WERI-Rb-1 (cell line): ENCODE results near the gene HGFAC.

Experiments used
- DNase-seq: peaks from one replicate; pipeline ENCODE4 v3.0.0-alpha.2; 2020
- H3K27ac ChIP-seq: fragments of 250-450 bp; sonication (Bioruptor Pico); 2 replicates; pipeline ENCODE4 v1.5.1; 2020; ENCODE audit warnings: mild to moderate bottlenecking, moderate library complexity
- H3K27me3 ChIP-seq: fragments of 250-450 bp; sonication (Bioruptor Pico); 2 replicates; pipeline ENCODE4 v1.5.1; 2021; ENCODE audit warnings: mild to moderate bottlenecking, low read depth, moderate library complexity; ENCODE audit not compliant: insufficient read depth, severe bottlenecking
- H3K36me3 ChIP-seq: fragments of 250-450 bp; sonication (Bioruptor Pico); 2 replicates; pipeline ENCODE4 v1.5.1; 2020; ENCODE audit warnings: mild to moderate bottlenecking, moderate library complexity
- H3K4me3 ChIP-seq: 2 replicates; pipeline ENCODE4 v1.5.1; 2011; ENCODE audit warnings: low read depth, mild to moderate bottlenecking, control low read depth, low read length
- H3K9me3 ChIP-seq: fragments of 250-450 bp; sonication (Bioruptor Pico); 2 replicates; pipeline ENCODE4 v1.5.1; 2021; ENCODE audit warnings: mild to moderate bottlenecking, moderate library complexity; ENCODE audit not compliant: severe bottlenecking
- TF ChIP-seq, protein P1 (sequence below): IDR thresholded peaks from 2 replicates; pipeline ENCODE4 v1.5.1; 2011; ENCODE audit warnings: low read depth, mild to moderate bottlenecking, control low read depth, inconsistent platforms, low read length

Gene HGFAC

DNA sequence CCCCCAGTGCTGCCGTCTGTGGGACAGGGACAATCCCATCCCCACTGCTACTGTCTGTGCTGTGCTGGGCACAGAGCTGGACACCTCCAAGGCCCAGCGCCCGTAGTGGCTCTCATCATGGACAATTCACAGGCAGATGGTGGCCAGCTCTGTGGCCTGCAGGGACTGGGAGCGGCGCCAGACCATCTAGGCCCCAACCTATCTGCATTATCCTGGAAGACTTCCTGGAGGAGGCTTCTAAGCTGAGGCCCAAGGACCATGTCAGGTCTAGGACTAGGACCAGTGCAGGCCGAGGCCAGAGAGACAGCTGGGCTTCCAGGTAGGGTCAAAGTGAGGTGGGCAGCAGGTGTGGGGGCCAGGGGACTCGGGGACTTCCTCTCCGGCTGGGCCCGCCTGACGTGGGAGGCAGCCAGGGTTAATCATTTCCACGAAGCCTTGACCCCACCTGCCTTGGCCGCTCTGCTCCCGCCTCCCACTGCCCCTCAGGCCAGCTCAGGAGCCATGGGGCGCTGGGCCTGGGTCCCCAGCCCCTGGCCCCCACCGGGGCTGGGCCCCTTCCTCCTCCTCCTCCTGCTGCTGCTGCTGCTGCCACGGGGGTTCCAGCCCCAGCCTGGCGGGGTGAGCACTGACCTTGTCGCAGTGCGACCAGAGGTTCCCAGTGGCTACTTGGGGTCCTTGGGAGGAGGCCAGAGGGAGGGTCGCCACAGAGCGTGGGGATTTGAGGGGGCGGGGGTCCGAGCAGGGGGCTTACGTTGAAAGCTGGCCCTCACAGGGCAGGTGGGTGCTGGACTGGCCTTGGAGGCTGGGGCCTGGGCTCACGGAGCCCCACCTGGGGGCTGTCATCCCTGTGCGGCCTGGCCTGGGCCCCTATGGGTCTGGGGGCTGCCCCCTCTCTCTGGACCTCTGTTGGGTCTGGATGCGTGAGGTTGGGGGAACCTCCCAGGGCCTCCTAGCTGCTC lies at the start of gene HGFAC:
Gene HGFAC (plus strand): TSS at position 468 of the 959 bp plus-strand sequence. CDS start 34 bp downstream, at position 502.
- no peak for DNase-seq

DNA sequence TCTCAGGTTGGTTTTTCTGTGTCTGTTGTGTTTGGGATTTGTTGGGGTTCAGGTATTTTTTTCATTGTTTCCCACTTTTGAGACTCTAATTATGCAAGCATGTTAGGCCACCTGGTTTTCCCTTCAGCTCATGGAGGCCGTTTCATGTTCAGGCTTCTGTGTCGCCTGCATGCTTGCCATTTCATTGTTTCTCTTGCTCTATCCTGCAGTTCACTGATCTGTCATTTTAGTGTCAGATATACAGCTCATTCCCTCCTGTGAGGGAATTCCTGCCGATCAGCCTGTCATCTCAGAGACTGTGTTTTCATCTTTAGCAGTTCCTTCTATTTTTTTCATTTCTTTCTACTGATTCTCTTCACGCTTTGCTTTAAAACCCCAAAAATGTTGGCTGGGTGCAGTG lies 49.4 kb upstream of the HGFAC start:
- Histone ChIP-seq H3K27me3 (no peaks in the 10 kb centered on the region), H3K27ac (no peak overlapping the region), H3K9me3 (peaks cover 2% of the 10 kb centered on the region), H3K36me3 (no peaks in the 10 kb centered on the region; the same call in 1 of the 2 replicates), H3K4me3 (no peak overlapping the region)
- TF ChIP-seq, protein P1, sequence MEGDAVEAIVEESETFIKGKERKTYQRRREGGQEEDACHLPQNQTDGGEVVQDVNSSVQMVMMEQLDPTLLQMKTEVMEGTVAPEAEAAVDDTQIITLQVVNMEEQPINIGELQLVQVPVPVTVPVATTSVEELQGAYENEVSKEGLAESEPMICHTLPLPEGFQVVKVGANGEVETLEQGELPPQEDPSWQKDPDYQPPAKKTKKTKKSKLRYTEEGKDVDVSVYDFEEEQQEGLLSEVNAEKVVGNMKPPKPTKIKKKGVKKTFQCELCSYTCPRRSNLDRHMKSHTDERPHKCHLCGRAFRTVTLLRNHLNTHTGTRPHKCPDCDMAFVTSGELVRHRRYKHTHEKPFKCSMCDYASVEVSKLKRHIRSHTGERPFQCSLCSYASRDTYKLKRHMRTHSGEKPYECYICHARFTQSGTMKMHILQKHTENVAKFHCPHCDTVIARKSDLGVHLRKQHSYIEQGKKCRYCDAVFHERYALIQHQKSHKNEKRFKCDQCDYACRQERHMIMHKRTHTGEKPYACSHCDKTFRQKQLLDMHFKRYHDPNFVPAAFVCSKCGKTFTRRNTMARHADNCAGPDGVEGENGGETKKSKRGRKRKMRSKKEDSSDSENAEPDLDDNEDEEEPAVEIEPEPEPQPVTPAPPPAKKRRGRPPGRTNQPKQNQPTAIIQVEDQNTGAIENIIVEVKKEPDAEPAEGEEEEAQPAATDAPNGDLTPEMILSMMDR, result no peak
- DNase-seq, result no peak

More for the DNA sequence above, at the start of gene HGFAC:
- no peak within 1 kb of the TSS for H3K4me3 ChIP-seq
- TF ChIP-seq, protein P1, result no peak
- H3K9me3 ChIP-seq, result no peaks in the 10 kb centered on the region
- H3K27ac ChIP-seq, result no peak within 1 kb of the TSS
- no peaks in the 10 kb centered on the region for H3K27me3 ChIP-seq
- H3K36me3 ChIP-seq, result no peaks in the 10 kb centered on the region

DNA sequence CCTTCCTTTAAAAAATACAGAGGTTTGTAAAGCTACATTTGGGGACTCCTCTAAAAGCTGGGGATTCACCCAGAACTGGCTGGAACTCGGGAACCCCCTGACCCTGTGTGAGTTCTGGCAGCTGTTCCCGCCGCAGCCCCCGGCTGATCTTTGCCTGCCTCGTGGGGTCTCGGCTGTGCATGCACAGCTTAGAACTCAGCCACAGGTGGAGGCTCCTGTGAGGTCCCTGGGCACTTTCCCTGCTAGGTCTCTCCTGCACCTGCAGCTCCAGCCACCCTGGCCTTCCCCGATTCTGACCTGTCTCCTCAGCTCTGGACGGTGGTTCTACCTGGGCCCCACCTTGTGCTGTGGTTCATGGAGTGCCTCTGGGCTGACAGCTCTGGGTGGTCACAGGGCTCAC lies 48.6 kb upstream of the HGFAC start:
- DNase-seq, result no peak
- Histone ChIP-seq H3K27ac (no peak overlapping the region), H3K36me3 (no peaks in the 10 kb centered on the region; the same call in 1 of the 2 replicates), H3K27me3 (no peaks in the 10 kb centered on the region), H3K4me3 (no peak overlapping the region), H3K9me3 (peaks cover 2% of the 10 kb centered on the region)
- TF ChIP-seq, protein P1, result no peak

DNA sequence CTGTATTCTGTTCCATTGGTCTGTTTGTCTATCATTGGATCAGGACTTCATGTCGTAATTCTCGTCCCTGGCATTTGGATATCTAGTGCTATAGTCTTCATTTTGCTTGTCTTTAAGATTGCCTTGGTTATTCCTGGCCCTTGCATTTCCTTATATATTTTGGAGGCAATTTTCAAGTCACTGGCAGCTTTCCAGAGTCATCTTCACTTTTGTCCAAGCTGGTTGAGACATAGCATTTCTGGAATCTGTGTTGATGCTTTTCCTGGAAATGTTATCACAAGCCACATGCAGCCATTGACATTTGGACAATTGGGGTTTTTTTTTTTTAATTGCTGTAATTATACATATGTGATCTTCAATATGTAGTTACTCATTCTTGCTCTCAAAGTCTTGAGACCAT lies 45.2 kb upstream of the HGFAC start:
- peaks cover 2% of the 10 kb centered on the region for H3K9me3 ChIP-seq
- TF ChIP-seq, protein P1, result no peak
- no peak overlapping the region for H3K4me3 ChIP-seq
- no peak for DNase-seq
- H3K27ac ChIP-seq, result no peak overlapping the region
- H3K36me3 ChIP-seq, result no peaks in the 10 kb centered on the region; the same call in 1 of the 2 replicates
- H3K27me3 ChIP-seq, result no peaks in the 10 kb centered on the region

DNA sequence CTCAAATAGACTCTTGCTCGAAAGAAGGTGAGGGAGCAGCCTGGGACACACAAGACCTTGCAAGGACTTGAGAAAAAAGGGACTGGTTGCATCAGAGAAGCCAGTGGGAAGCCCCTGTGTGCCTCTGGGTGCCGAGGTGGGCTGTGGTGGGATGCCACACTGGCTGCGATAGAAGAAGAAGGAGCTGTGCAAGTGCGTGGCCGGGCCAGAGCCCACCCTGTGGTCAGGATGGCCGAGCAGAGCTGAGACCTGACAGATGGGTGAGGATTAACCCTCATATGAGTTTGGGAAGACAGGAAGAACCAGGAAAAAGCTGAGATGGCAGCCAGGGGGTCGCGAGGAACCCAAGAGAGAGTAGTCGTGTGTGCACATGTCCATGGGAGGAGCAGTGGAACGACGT lies 44.6 kb upstream of the HGFAC start:
- H3K9me3 ChIP-seq, result peaks cover 2% of the 10 kb centered on the region
- H3K4me3 ChIP-seq, result no peak overlapping the region
- TF ChIP-seq, protein P1, result no peak
- no peak overlapping the region for H3K27ac ChIP-seq
- no peak for DNase-seq
- H3K27me3 ChIP-seq, result no peaks in the 10 kb centered on the region
- H3K36me3 ChIP-seq, result no peaks in the 10 kb centered on the region; the same call in 1 of the 2 replicates
